ENCODE measurements around the gene ZFAND3.

DNA sequence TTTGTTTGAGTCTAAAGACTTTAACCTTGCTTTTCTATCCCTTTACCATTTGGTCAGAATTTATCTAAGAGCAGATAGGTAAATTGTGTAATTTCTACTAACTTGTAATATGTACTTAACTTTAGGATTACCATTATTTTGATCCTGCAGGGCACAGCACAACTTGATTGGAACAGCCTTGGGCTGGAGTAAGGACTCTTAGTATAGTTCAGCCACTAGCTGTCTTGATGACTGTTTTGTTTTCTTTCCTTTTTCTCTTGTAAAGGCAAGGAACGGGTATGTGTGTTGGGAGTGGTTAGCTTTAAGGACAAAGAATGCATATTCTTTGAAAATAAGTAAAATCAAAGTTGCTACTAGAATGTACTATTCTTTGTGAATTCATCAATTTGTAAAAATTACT, 203.2 kb downstream of the ZFAND3 start:
- TF ChIP-seq POLR2A (IDR thresholded peaks at IDR 0.05; ENCODE audit: low read length) (no peak), GATA1 (IDR thresholded peaks at IDR 0.05; ENCODE audit: low read depth, low read length) (no peak)

All from erythroblast (primary cell).